Measurements from ENCODE around the gene HIP1R. TPM values are rescaled to one million over a fixed set of nuclear protein-coding genes. Genes with fewer than 3 reads are reported as not detected.

HIP1R gene
- total and polyA plus RNA-seq, 2 of the 8 experiments (the other 6 are each of a cell fraction or from before 2014, with no cell fraction given) = 11.2 to 14.5 TPM

DNA sequence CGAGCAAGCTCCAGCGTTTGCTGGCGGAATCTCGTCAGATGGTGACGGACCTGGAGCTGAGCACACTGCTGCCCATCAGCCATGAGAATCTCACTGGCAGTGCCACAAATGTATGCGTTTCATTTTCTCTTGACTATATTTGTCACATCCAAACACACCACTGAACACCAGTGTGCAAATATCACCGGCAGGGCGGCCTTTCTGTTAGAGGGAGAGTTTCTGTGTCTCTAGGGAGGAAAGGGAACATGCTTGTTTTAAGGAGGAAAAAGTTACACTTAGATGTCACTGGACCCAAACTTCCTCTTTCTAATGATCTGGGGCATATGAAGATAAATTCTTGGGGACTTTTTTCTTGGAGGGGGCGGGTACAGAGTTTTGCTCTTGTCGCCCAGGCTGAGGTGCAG lies 21.9 kb upstream of the HIP1R start:
- 89% methylated on average over 10 of the region's 10 CpGs; no CpG with 5 or more reads in 1 of the 2 experiments for WGBS, 2 experiments (ENCODE audit: extremely low coverage in 1 of 2, insufficient coverage in 1 of 2, insufficient read length in 1 of 2, insufficient replicate concordance in 2 of 2, low coverage in 1 of 2, low lambda C conversion rate in 2 of 2, missing lambda C conversion rate in 1 of 2)
- Histone ChIP-seq H3K79me2 (ENCODE audit: control insufficient read depth in 1 of 2, insufficient read depth in 2 of 2, low read length in 2 of 2) (no peaks in the 10 kb centered on the region), H4K5ac (ENCODE audit: insufficient read length, low read depth, low read length) (no peak overlapping the region), H3K4me1 (replicated peaks in 1 of 4; ENCODE audit: control insufficient read depth in 3 of 4, insufficient read depth in 4 of 4, low read length in 3 of 4) (no peaks in the 10 kb centered on the region), H3K56ac (replicated peaks; ENCODE audit: insufficient read length, low read depth, low read length) (no peak overlapping the region), H3K79me1 (ENCODE audit: low read depth, low read length) (no peaks in the 10 kb centered on the region), H2BK15ac (ENCODE audit: low read length) (no peak overlapping the region), H4K20me1 (replicated peaks in 1 of 2; ENCODE audit: control insufficient read depth in 1 of 2, insufficient read depth in 2 of 2, low read length in 2 of 2) (no peaks in the 10 kb centered on the region), H2BK120ac (replicated peaks; ENCODE audit: low read depth, low read length) (no peak overlapping the region), H3K27ac (ENCODE audit: low read depth, low read length) (no peak overlapping the region), H2AFZ (ENCODE audit: low read length) (no peak overlapping the region), H3K23ac (ENCODE audit: insufficient read length) (no peak overlapping the region), H3K9me3 (ENCODE audit: insufficient read depth in 2 of 2, low read depth in 1 of 2, low read length in 1 of 2) (no peaks in the 10 kb centered on the region), H2BK5ac (ENCODE audit: low read depth, low read length) (no peak overlapping the region), H3K4me2 (ENCODE audit: insufficient read depth in 1 of 2, low read depth in 2 of 2, low read length in 2 of 2) (no peak overlapping the region), H2BK20ac (ENCODE audit: low read length) (no peak overlapping the region), H2AK5ac (ENCODE audit: low read depth, low read length) (no peak overlapping the region), H3K18ac (ENCODE audit: extremely low read depth, low read length) (no peak overlapping the region), H3K14ac (ENCODE audit: insufficient read length) (no peak overlapping the region), H3K9ac (replicated peaks in 1 of 4; ENCODE audit: extremely low read depth in 1 of 4, low read depth in 3 of 4, low read length in 3 of 4) (no peak overlapping the region), H3K27me3 (replicated peaks in 1 of 4; ENCODE audit: control insufficient read depth in 3 of 4, extremely low read depth in 1 of 4, insufficient read depth in 3 of 4, low read length in 3 of 4) (no peaks in the 10 kb centered on the region), H3K23me2 (ENCODE audit: low read depth, low read length) (0 out of 2 replicates have a peak, but pooled peaks cover 1% of the 10 kb centered on the region), H2BK12ac (ENCODE audit: low read depth, low read length) (no peak overlapping the region), H4K91ac (replicated peaks; ENCODE audit: insufficient read length, low read length) (no peak overlapping the region), H3K36me3 (ENCODE audit: control insufficient read depth in 2 of 4, insufficient read depth in 4 of 4, low read length in 3 of 4) (no peaks in the 10 kb centered on the region), H3K4me3 (ENCODE audit: extremely low read depth in 1 of 4, insufficient read depth in 2 of 4, low read depth in 3 of 4, low read length in 4 of 4) (no peak overlapping the region), H4K8ac (ENCODE audit: extremely low read depth, insufficient read depth, low read length) (no peak overlapping the region), H3K4ac (replicated peaks; ENCODE audit: insufficient read length, low read depth, low read length) (no peak overlapping the region)
- DNase-seq (ENCODE audit: low read depth in 1 of 2, low spot score in 2 of 2) = no peak
- no peak for FAIRE-seq
- TF ChIP-seq BCL11A (IDR thresholded peaks at IDR 0.05; ENCODE audit: low read depth in 2 of 2, low read length in 2 of 2) (no peak), NRF1 (IDR thresholded peaks at IDR 0.05; ENCODE audit: low read depth, low read length) (no peak), SIX5 (IDR thresholded peaks at IDR 0.05; ENCODE audit: low read depth, low read length) (no peak), MAFK (IDR thresholded peaks at IDR 0.05; ENCODE audit: low read depth, low read length) (no peak), HDAC6 (IDR thresholded peaks at IDR 0.05; ENCODE audit: low read depth, low read length) (no peak), CBX5 (IDR thresholded peaks at IDR 0.05; ENCODE audit: low read depth, low read length) (no peak), TEAD4 (IDR thresholded peaks at IDR 0.05; ENCODE audit: low read depth, low read length) (no peak), BRCA1 (IDR thresholded peaks at IDR 0.05; ENCODE audit: low read depth, low read length) (no peak), NANOG (IDR thresholded peaks at IDR 0.05; ENCODE audit: insufficient read depth, low read depth, low read length, poor library complexity, severe bottlenecking) (no peak)
- ChIA-PET POLR2A (ENCODE audit: partially characterized antibody) (no interaction called here), CTCF (ENCODE audit: partially characterized antibody) (interaction anchor here (1.6 kb wide), 1 partner anchor 21 kb away, joined by 3 read pairs; no protein-coding TSS in a partner anchor)
